H9 (cell line): ENCODE measurements around the gene TMOD1. TPM values are rescaled to one million over a fixed set of nuclear protein-coding genes. Genes with fewer than 3 reads are reported as not detected.

Experiments used
- DNase-seq: peaks from one replicate; pipeline ENCODE4 v3.0.0-alpha.2; 2017
- H2AFZ ChIP-seq: one replicate; pipeline ENCODE4 v1.6.1; 2013; ENCODE audit warnings: mild to moderate bottlenecking, low read length, control low read depth, moderate library complexity
- H2AK5ac ChIP-seq: 2 replicates; pipeline ENCODE4 v1.6.1; 2013; ENCODE audit warnings: low read length, control low read depth, mixed read lengths; ENCODE audit not compliant: insufficient read length
- H2BK120ac ChIP-seq: one replicate; pipeline ENCODE4 v1.6.1; 2013; ENCODE audit warnings: low read depth, mild to moderate bottlenecking, low read length, control low read depth, inconsistent platforms; ENCODE audit not compliant: poor library complexity, severe bottlenecking
- H2BK12ac ChIP-seq: 2 replicates; pipeline ENCODE4 v1.6.1; 2013; ENCODE audit warnings: low read length, control low read depth, mixed read lengths, low read depth; ENCODE audit not compliant: insufficient read length
- H2BK15ac ChIP-seq: 2 replicates; pipeline ENCODE4 v1.6.1; 2013; ENCODE audit warnings: low read depth, low read length, control low read depth
- H2BK20ac ChIP-seq: one replicate; pipeline ENCODE4 v1.6.1; 2013; ENCODE audit warnings: low read depth, mild to moderate bottlenecking, low read length, control low read depth, inconsistent platforms; ENCODE audit not compliant: poor library complexity, severe bottlenecking
- H2BK5ac ChIP-seq: 2 replicates; pipeline ENCODE4 v1.6.1; 2013; ENCODE audit warnings: low read length, control low read depth, mixed read lengths; ENCODE audit not compliant: insufficient read length
- H3K14ac ChIP-seq: 2 replicates; pipeline ENCODE4 v1.6.1; 2013; ENCODE audit warnings: low read length, control low read depth; ENCODE audit not compliant: insufficient read depth
- H3K18ac ChIP-seq: 2 replicates; pipeline ENCODE4 v1.6.1; 2013; ENCODE audit warnings: low read depth, mild to moderate bottlenecking, mixed read lengths, low read length, control low read depth; ENCODE audit not compliant: insufficient read length
- H3K23ac ChIP-seq: 2 replicates; pipeline ENCODE4 v1.6.1; 2013; ENCODE audit warnings: low read length, control low read depth, mixed read lengths, low read depth; ENCODE audit not compliant: insufficient read length
- H3K23me2 ChIP-seq: 2 replicates; pipeline ENCODE4 v1.6.1; 2013; ENCODE audit warnings: low read depth, mild to moderate bottlenecking, mixed read lengths, low read length, control low read depth; ENCODE audit not compliant: insufficient read length, poor library complexity, severe bottlenecking
- H3K27ac ChIP-seq: 2 replicates; pipeline ENCODE4 v1.5.1; 2013; ENCODE audit warnings: low read length, control low read depth, mixed read lengths, low read depth; ENCODE audit not compliant: insufficient read length
- H3K27me3 ChIP-seq: 2 replicates; pipeline ENCODE4 v1.6.1; 2013; ENCODE audit warnings: low read length, control low read depth, inconsistent platforms; ENCODE audit not compliant: insufficient read depth
- H3K4ac ChIP-seq: 2 replicates; pipeline ENCODE4 v1.6.1; 2013; ENCODE audit warnings: low read depth, mild to moderate bottlenecking, control low read depth, inconsistent platforms, low read length, moderate library complexity
- H3K4me1 ChIP-seq: 2 replicates; pipeline ENCODE4 v1.6.1; 2013; ENCODE audit warnings: low read length, control low read depth, inconsistent platforms; ENCODE audit not compliant: insufficient read depth
- H3K4me2 ChIP-seq: 2 replicates; pipeline ENCODE4 v1.6.1; 2013; ENCODE audit warnings: low read length, control low read depth, mixed read lengths; ENCODE audit not compliant: insufficient read length, insufficient read depth
- H3K56ac ChIP-seq: 2 replicates; pipeline ENCODE4 v1.6.1; 2013; ENCODE audit warnings: low read depth, mild to moderate bottlenecking, mixed read lengths, low read length, control low read depth; ENCODE audit not compliant: insufficient read length
- H3K79me1 ChIP-seq: 2 replicates; pipeline ENCODE4 v1.6.1; 2013; ENCODE audit warnings: low read depth, mild to moderate bottlenecking, moderate library complexity, low read length, control low read depth, inconsistent platforms; ENCODE audit not compliant: insufficient read depth, poor library complexity, severe bottlenecking
- H3K79me2 ChIP-seq: 2 replicates; pipeline ENCODE4 v1.6.1; 2013; ENCODE audit warnings: low read length, control low read depth, inconsistent platforms; ENCODE audit not compliant: insufficient read depth
- H3K9ac ChIP-seq: 2 replicates; pipeline ENCODE4 v1.6.1; 2013; ENCODE audit warnings: low read length, control low read depth, mixed read lengths; ENCODE audit not compliant: insufficient read length; ENCODE audit errors: extremely low read depth
- H3K9me3 ChIP-seq: one replicate; pipeline ENCODE4 v1.6.1; 2013; ENCODE audit warnings: low read depth, low read length, inconsistent platforms; ENCODE audit not compliant: control insufficient read depth
- H3T11ph ChIP-seq: one replicate; pipeline ENCODE4 v1.6.1; 2013; ENCODE audit warnings: mild to moderate bottlenecking, low read length, control low read depth, inconsistent platforms
- H4K20me1 ChIP-seq: one replicate; pipeline ENCODE4 v1.6.1; 2013; ENCODE audit not compliant: control insufficient read depth, insufficient read length, insufficient read depth
- H4K5ac ChIP-seq: 2 replicates; pipeline ENCODE4 v1.6.1; 2013; ENCODE audit warnings: low read depth, mild to moderate bottlenecking, mixed read lengths, low read length, control low read depth; ENCODE audit not compliant: insufficient read length
- H4K8ac ChIP-seq: replicated peaks from 2 replicates; pipeline ENCODE4 v1.6.1; 2013; ENCODE audit warnings: low read length, control low read depth, mixed read lengths, low read depth; ENCODE audit not compliant: insufficient read length
- H4K91ac ChIP-seq: 2 replicates; pipeline ENCODE4 v1.6.1; 2013; ENCODE audit warnings: low read depth, mild to moderate bottlenecking, moderate library complexity, mixed read lengths, low read length, control low read depth; ENCODE audit not compliant: insufficient read length
- H3K27ac Mint-ChIP-seq, 3 experiments: 2 replicates in 2 of 3; 3 replicates in 1 of 3; pipeline ENCODE4 v1.8.0; 2020 to 2021; ENCODE audit warnings: mixed read lengths in 3 of 3, mild to moderate bottlenecking in 1 of 3, moderate library complexity in 1 of 3
- H3K27me3 Mint-ChIP-seq: 2 replicates; pipeline ENCODE4 v1.8.0; 2021; ENCODE audit warnings: low read depth, mild to moderate bottlenecking, moderate library complexity, mixed read lengths
- H3K36me3 Mint-ChIP-seq, 3 experiments: 2 replicates in 2 of 3; 3 replicates in 1 of 3; pipeline ENCODE4 v1.8.0; 2020 to 2021; ENCODE audit warnings: low read depth in 3 of 3, mixed read lengths in 3 of 3; ENCODE audit not compliant: insufficient read depth in 1 of 3
- H3K4me1 Mint-ChIP-seq, 2 experiments: 2 replicates each; pipeline ENCODE4 v1.8.0; 2020; ENCODE audit warnings: mixed read lengths in 2 of 2
- H3K4me3 Mint-ChIP-seq, 2 experiments: 2 replicates in 1 of 2; 3 replicates in 1 of 2; pipeline ENCODE4 v1.8.0; 2020 to 2021; ENCODE audit warnings: mild to moderate bottlenecking in 2 of 2, mixed read lengths in 2 of 2, moderate library complexity in 1 of 2
- H3K9me3 Mint-ChIP-seq, 2 experiments: 2 replicates in 1 of 2; 3 replicates in 1 of 2; pipeline ENCODE4 v1.8.0; 2020; ENCODE audit warnings: mild to moderate bottlenecking in 2 of 2, mixed read lengths in 2 of 2, moderate library complexity in 1 of 2
- WGBS: extraction: QIAGEN DNeasy Blood & Tissue Kit; methylation state at CpG from one replicate; pipeline ENCODE4 v1.1.7; 2013; ENCODE audit warnings: missing lambda C conversion rate, low lambda C conversion rate, mixed read lengths; ENCODE audit not compliant: insufficient read length; ENCODE audit errors: extremely low coverage; 5-methylcytosine and 5-hydroxymethylcytosine counted together
- total RNA-seq: library from RNA; stranded (reverse); gene quantifications from 2 replicates; pipeline ENCODE4 v1.2.1, GENCODE V29; 2021
- TF ChIP-seq, protein P1 (sequence below): fragments of 200-600 bp; sonication (generic); conservative IDR thresholded peaks from 3 replicates; pipeline ENCODE4 v1.8.0; 2021; ENCODE audit warnings: antibody characterized with exemption, mild to moderate bottlenecking

Gene TMOD1
- total RNA-seq, 1 experiment from 2014 or later = 0.98 TPM

GRCh38 chr9:97506787-97507186, 5.3 kb downstream of the TMOD1 start:
- Histone ChIP-seq H2AK5ac (no peak overlapping the region), H2BK20ac (no peak overlapping the region), H4K8ac (no peak overlapping the region), H2BK12ac (no peak overlapping the region), H4K5ac (no peak overlapping the region), H4K20me1 (no peaks in the 10 kb centered on the region), H2BK120ac (no peak overlapping the region), H3K9me3 (no peaks in the 10 kb centered on the region), H3K27ac (no peak overlapping the region), H3K9ac (no peak overlapping the region), H4K91ac (no peak overlapping the region), H3K27me3 (peaks cover 30% of the 10 kb centered on the region; the same call in 1 of the 2 replicates), H3K79me2 (no peaks in the 10 kb centered on the region), H3K56ac (no peak overlapping the region), H3K18ac (no peak overlapping the region), H3K79me1 (no peaks in the 10 kb centered on the region), H3K4me1 (no peaks in the 10 kb centered on the region; the same call in 1 of the 2 replicates), H3K23ac (no peak overlapping the region), H2BK5ac (no peak overlapping the region), H2AFZ (no peak overlapping the region), H3K4me2 (no peak overlapping the region), H3K14ac (no peak overlapping the region), H2BK15ac (no peak overlapping the region), H3T11ph (no peak overlapping the region), H3K4ac (no peak overlapping the region), H3K23me2 (peaks cover 13% of the 10 kb centered on the region)
- no peaks in the 10 kb centered on the region; the same call in 1 of the 2 replicates for H3K27me3 Mint-ChIP-seq
- TF ChIP-seq, protein P1, sequence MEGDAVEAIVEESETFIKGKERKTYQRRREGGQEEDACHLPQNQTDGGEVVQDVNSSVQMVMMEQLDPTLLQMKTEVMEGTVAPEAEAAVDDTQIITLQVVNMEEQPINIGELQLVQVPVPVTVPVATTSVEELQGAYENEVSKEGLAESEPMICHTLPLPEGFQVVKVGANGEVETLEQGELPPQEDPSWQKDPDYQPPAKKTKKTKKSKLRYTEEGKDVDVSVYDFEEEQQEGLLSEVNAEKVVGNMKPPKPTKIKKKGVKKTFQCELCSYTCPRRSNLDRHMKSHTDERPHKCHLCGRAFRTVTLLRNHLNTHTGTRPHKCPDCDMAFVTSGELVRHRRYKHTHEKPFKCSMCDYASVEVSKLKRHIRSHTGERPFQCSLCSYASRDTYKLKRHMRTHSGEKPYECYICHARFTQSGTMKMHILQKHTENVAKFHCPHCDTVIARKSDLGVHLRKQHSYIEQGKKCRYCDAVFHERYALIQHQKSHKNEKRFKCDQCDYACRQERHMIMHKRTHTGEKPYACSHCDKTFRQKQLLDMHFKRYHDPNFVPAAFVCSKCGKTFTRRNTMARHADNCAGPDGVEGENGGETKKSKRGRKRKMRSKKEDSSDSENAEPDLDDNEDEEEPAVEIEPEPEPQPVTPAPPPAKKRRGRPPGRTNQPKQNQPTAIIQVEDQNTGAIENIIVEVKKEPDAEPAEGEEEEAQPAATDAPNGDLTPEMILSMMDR = no peak
- no peaks in the 10 kb centered on the region; a peak in 1 of 5 replicates for H3K9me3 Mint-ChIP-seq
- WGBS = no CpG with 5 or more reads among the region's 1 CpG
- no peaks in the 10 kb centered on the region; a peak in 1 of 7 replicates for H3K36me3 Mint-ChIP-seq
- no peak for DNase-seq
- no peak overlapping the region for H3K4me3 Mint-ChIP-seq
- peaks cover 7 to 11% of the 10 kb centered on the region in 2 experiments for H3K4me1 Mint-ChIP-seq
- no peak overlapping the region for H3K27ac Mint-ChIP-seq
